KOPT-K1 (cell line): ENCODE measurements around the gene ARL2.
A peak's percentile ranks its signal among the peaks of the same experiment; 100 is the strongest.
"Not testable (repeated sequence)": the region's sequence is repeated elsewhere in the genome, so short reads cannot be mapped to it uniquely, and the experiment has no call there.

ENCODE experiments used
- H3K27ac ChIP-seq: fragments of 200-600 bp; sonication (generic); 2 replicates; pipeline ENCODE4 v1.5.1; 2016; ENCODE audit warnings: antibody characterized with exemption, mild to moderate bottlenecking, low read depth, low read length; ENCODE audit not compliant: poor library complexity, severe bottlenecking
- H3K36me3 ChIP-seq: fragments of 200-600 bp; sonication (generic); 2 replicates; pipeline ENCODE4 v1.5.1; 2017; ENCODE audit warnings: antibody characterized with exemption, mild to moderate bottlenecking, low read length, moderate library complexity; ENCODE audit not compliant: insufficient read depth
- H3K9me3 ChIP-seq: fragments of 200-600 bp; sonication (generic); 2 replicates; pipeline ENCODE4 v1.5.1; 2017; ENCODE audit warnings: antibody characterized with exemption, low read length, mild to moderate bottlenecking; ENCODE audit not compliant: insufficient read depth, poor library complexity, severe bottlenecking

The ARL2 gene

GRCh38 chr11:64998141-64998540, 15.8 kb upstream of the ARL2 start:
- peak overlapping the region; percentile 69 for H3K27ac ChIP-seq

GRCh38 chr11:64998690-64999431, 15.1 kb upstream of the ARL2 start:
- Histone ChIP-seq H3K9me3 (no peaks in the 10 kb centered on the region), H3K36me3 (no peaks in the 10 kb centered on the region), H3K27ac (peak overlapping the region; percentile 69)

More at GRCh38 chr11:64998141-64998540, 15.8 kb upstream of the ARL2 start:
- Histone ChIP-seq H3K36me3 (no peaks in the 10 kb centered on the region), H3K9me3 (no peaks in the 10 kb centered on the region)

- H3K27ac ChIP-seq: peak overlapping the region; percentile 69
- H3K9me3 ChIP-seq: no peaks in the 10 kb centered on the region
- no peaks in the 10 kb centered on the region for H3K36me3 ChIP-seq
These were observed 14.5 kb upstream of the ARL2 start for GRCh38 chr11:64999478-64999877.

- no peaks in the 10 kb centered on the region for H3K36me3 ChIP-seq
- H3K27ac ChIP-seq: no peak overlapping the region
- no peaks in the 10 kb centered on the region for H3K9me3 ChIP-seq
These were observed 11.3 kb upstream of the ARL2 start for GRCh38 chr11:65002706-65003105.

GRCh38 chr11:65003282-65003681, 10.7 kb upstream of the ARL2 start:
- H3K9me3 ChIP-seq: no peaks in the 10 kb centered on the region
- H3K36me3 ChIP-seq: no peaks in the 10 kb centered on the region
- H3K27ac ChIP-seq: no peak overlapping the region

- H3K9me3 ChIP-seq, H3K36me3 ChIP-seq, H3K27ac ChIP-seq: not testable (repeated sequence)
These were observed 10.0 kb upstream of the ARL2 start for GRCh38 chr11:65003968-65004367.

GRCh38 chr11:65008016-65008415, 5.9 kb upstream of the ARL2 start:
- H3K27ac ChIP-seq: no peak overlapping the region
- H3K9me3 ChIP-seq: no peaks in the 10 kb centered on the region
- no peaks in the 10 kb centered on the region for H3K36me3 ChIP-seq

GRCh38 chr11:65008873-65009272, 5.1 kb upstream of the ARL2 start:
- Histone ChIP-seq H3K27ac (no peak overlapping the region), H3K36me3 (no peaks in the 10 kb centered on the region), H3K9me3 (no peaks in the 10 kb centered on the region)

GRCh38 chr11:65013130-65013887, 651 bp upstream of the ARL2 start:
- Histone ChIP-seq H3K36me3 (peaks cover 9% of the 10 kb centered on the region), H3K9me3 (no peaks in the 10 kb centered on the region), H3K27ac (peak overlapping the region; percentile 75)

GRCh38 chr11:65014726-65015227, 817 bp downstream of the ARL2 start:
- Histone ChIP-seq H3K36me3 (peaks cover 20% of the 10 kb centered on the region), H3K9me3 (no peaks in the 10 kb centered on the region), H3K27ac (peak overlapping the region; percentile 75)

GRCh38 chr11:65016705-65017104, 2.7 kb downstream of the ARL2 start:
- Histone ChIP-seq H3K27ac (no peak overlapping the region), H3K9me3 (no peaks in the 10 kb centered on the region), H3K36me3 (peaks cover 35% of the 10 kb centered on the region)

GRCh38 chr11:65017937-65018336, 4.0 kb downstream of the ARL2 start:
- Histone ChIP-seq H3K36me3 (peaks cover 43% of the 10 kb centered on the region), H3K9me3 (no peaks in the 10 kb centered on the region), H3K27ac (no peak overlapping the region)

- Histone ChIP-seq H3K36me3 (peaks cover 43% of the 10 kb centered on the region), H3K27ac (no peak overlapping the region), H3K9me3 (no peaks in the 10 kb centered on the region)
These were observed 5.9 kb downstream of the ARL2 start for GRCh38 chr11:65019824-65020223.

- peaks cover 43% of the 10 kb centered on the region for H3K36me3 ChIP-seq
- no peaks in the 10 kb centered on the region for H3K9me3 ChIP-seq
- H3K27ac ChIP-seq: no peak overlapping the region
These were observed 7.0 kb downstream of the ARL2 start for GRCh38 chr11:65021003-65021402.

- Histone ChIP-seq H3K27ac (no peak overlapping the region), H3K36me3 (peaks cover 43% of the 10 kb centered on the region), H3K9me3 (no peaks in the 10 kb centered on the region)
These were observed 7.5 kb downstream of the ARL2 start for GRCh38 chr11:65021509-65021908.
